Liver (tissue), 9 donors: ENCODE data around the gene STEEP1. TPM values are rescaled to one million over a fixed set of nuclear protein-coding genes. Genes with fewer than 3 reads are reported as not detected.

Source experiments
- DNase-seq: peaks from one replicate; pipeline ENCODE4 v3.0.0-alpha.2; 2017; ENCODE audit warnings: low spot score
- H3K27ac ChIP-seq, 2 donors: one replicate each; pipeline ENCODE4 v1.7.0; 2013; ENCODE audit warnings: inconsistent platforms in 2 of 2, low read length in 2 of 2, control low read depth in 1 of 2, low read depth in 1 of 2, mild to moderate bottlenecking in 1 of 2
- H3K27me3 ChIP-seq, 4 donors: one replicate each; pipeline versions ENCODE4 v1.6.1 to v1.7.0; 2013; ENCODE audit warnings: low read length in 3 of 4, inconsistent platforms in 1 of 4, mild to moderate bottlenecking in 1 of 4, moderate library complexity in 1 of 4; ENCODE audit not compliant: control insufficient read depth in 4 of 4, insufficient read depth in 4 of 4
- H3K36me3 ChIP-seq, 4 donors: one replicate each; pipeline versions ENCODE4 v1.6.1 to v1.7.0; 2013; ENCODE audit warnings: low read length in 3 of 4, mild to moderate bottlenecking in 3 of 4, low read depth in 1 of 4, moderate library complexity in 1 of 4; ENCODE audit not compliant: control insufficient read depth in 4 of 4, insufficient read depth in 3 of 4
- H3K4me1 ChIP-seq, 4 donors: one replicate each; pipeline versions ENCODE4 v1.6.1 to v1.7.0; 2013; ENCODE audit warnings: low read length in 3 of 4, mild to moderate bottlenecking in 3 of 4, moderate library complexity in 1 of 4; ENCODE audit not compliant: control insufficient read depth in 4 of 4, insufficient read depth in 4 of 4
- H3K4me3 ChIP-seq, 3 donors: one replicate each; pipeline versions ENCODE4 v1.6.1 to v1.7.0; 2013; ENCODE audit warnings: low read length in 3 of 3, control low read depth in 1 of 3, low read depth in 1 of 3, mild to moderate bottlenecking in 1 of 3
- H3K9ac ChIP-seq, 2 donors: one replicate each; pipeline ENCODE4 v1.7.0; 2013; ENCODE audit warnings: low read length in 2 of 2, mild to moderate bottlenecking in 2 of 2, moderate library complexity in 2 of 2, control low read depth in 1 of 2, low read depth in 1 of 2
- H3K9me3 ChIP-seq, 4 donors: one replicate each; pipeline versions ENCODE4 v1.6.1 to v1.7.0; 2013; ENCODE audit warnings: low read length in 3 of 4; ENCODE audit not compliant: control insufficient read depth in 4 of 4
- ATF3 ChIP-seq: IDR thresholded peaks from 2 replicates; pipeline ENCODE4 v1.6.1; 2016; ENCODE audit warnings: antibody characterized with exemption
- CTCF ChIP-seq: fragments of 150-350 bp; IDR thresholded peaks from 2 replicates; pipeline ENCODE4 v1.5.1; 2017; ENCODE audit warnings: improper control_type of control experiment, low read depth, low read length; ENCODE audit not compliant: missing input control
- EGR1 ChIP-seq, 2 donors: IDR thresholded peaks; 2 replicates each; pipeline ENCODE4 v1.6.1; 2016 to 2018; ENCODE audit warnings: antibody characterized with exemption in 2 of 2, low read depth in 2 of 2
- FOXA1 ChIP-seq: IDR thresholded peaks from 2 replicates; pipeline ENCODE4 v1.6.1; 2016; ENCODE audit warnings: antibody characterized with exemption
- FOXA2 ChIP-seq: IDR thresholded peaks from 2 replicates; pipeline ENCODE4 v1.6.1; 2016; ENCODE audit warnings: antibody characterized with exemption
- GABPA ChIP-seq, 2 donors: IDR thresholded peaks in 1 of 2; conservative IDR thresholded peaks in 1 of 2; 2 replicates each; pipeline ENCODE4 v1.6.1; 2016; ENCODE audit warnings: antibody characterized with exemption in 2 of 2, mild to moderate bottlenecking in 1 of 2, moderate library complexity in 1 of 2
- HNF4A ChIP-seq, 2 donors: conservative IDR thresholded peaks; 2 replicates each; pipeline ENCODE4 v1.6.1; 2016; ENCODE audit warnings: antibody characterized with exemption in 2 of 2, mild to moderate bottlenecking in 2 of 2
- HNF4G ChIP-seq: IDR thresholded peaks from 2 replicates; pipeline ENCODE4 v1.6.1; 2016; ENCODE audit warnings: antibody characterized with exemption
- JUND ChIP-seq, 2 donors: IDR thresholded peaks; 2 replicates each; pipeline ENCODE4 v1.6.1; 2016; ENCODE audit warnings: antibody characterized with exemption in 2 of 2
- MAX ChIP-seq: IDR thresholded peaks from 2 replicates; pipeline ENCODE4 v1.6.1; 2016; ENCODE audit warnings: antibody characterized with exemption
- NR2F2 ChIP-seq: IDR thresholded peaks from 2 replicates; pipeline ENCODE4 v1.6.1; 2016; ENCODE audit warnings: antibody characterized with exemption
- RAD21 ChIP-seq, 2 donors: IDR thresholded peaks; 2 replicates each; pipeline ENCODE4 v1.6.1; 2016; ENCODE audit warnings: antibody characterized with exemption in 2 of 2, mild to moderate bottlenecking in 2 of 2
- REST ChIP-seq: IDR thresholded peaks from 2 replicates; pipeline ENCODE4 v1.6.1; 2016; ENCODE audit warnings: antibody characterized with exemption, mild to moderate bottlenecking
- RXRA ChIP-seq, 2 donors: IDR thresholded peaks; 2 replicates each; pipeline ENCODE4 v1.6.1; 2017 to 2018; ENCODE audit warnings: antibody characterized with exemption in 2 of 2, mild to moderate bottlenecking in 1 of 2
- SP1 ChIP-seq: IDR thresholded peaks from 2 replicates; pipeline ENCODE4 v1.6.1; 2018; ENCODE audit warnings: antibody characterized with exemption, mild to moderate bottlenecking
- TAF1 ChIP-seq: conservative IDR thresholded peaks from 2 replicates; pipeline ENCODE4 v1.6.1; 2016; ENCODE audit warnings: antibody characterized with exemption, mild to moderate bottlenecking
- YY1 ChIP-seq: IDR thresholded peaks from 2 replicates; pipeline ENCODE4 v1.6.1; 2016; ENCODE audit warnings: antibody characterized with exemption, mild to moderate bottlenecking
- ZBTB33 ChIP-seq: IDR thresholded peaks from 2 replicates; pipeline ENCODE4 v1.6.1; 2016; ENCODE audit warnings: antibody characterized with exemption
- WGBS: extraction: QIAGEN DNeasy Blood & Tissue Kit; methylation state at CpG from one replicate; pipeline ENCODE4 v1.1.7; 2013; 5-methylcytosine and 5-hydroxymethylcytosine counted together
- polyA plus RNA-seq, 2 donors: library from polyadenylated mRNA; stranded (reverse) in 1 of 2; unstranded in 1 of 2; fragments of 200-250 nt in 1 of 2; fragments of >200 nt in 1 of 2; fragmentation: Nextera tagmentation in 1 of 2; extraction: Ambion mirVana in 1 of 2; gene quantifications; one replicate each; pipeline versions ENCODE4 v1.2.1 to v1.2.3, GENCODE V29; 2013 to 2015
- total RNA-seq, 2 donors: library from RNA; depleted of rRNA; stranded (reverse); fragments of >200 nt; gene quantifications; one replicate each; pipeline ENCODE4 v1.2.3, GENCODE V29; 2014
- donor health status: healthy.
- donor health status: healthy.
- donor health status: healthy.
- donor health status: healthy.
- donor health status: healthy.

STEEP1 gene
- total and polyA plus RNA-seq, 4 donors: 4.3 to 14.2 (median 10.2) TPM

- TF ChIP-seq RAD21 (IDR thresholded peaks at IDR 0.05): peak; percentile 92 to 96
- TF ChIP-seq CTCF: peak; percentile 79
- no peak for TF ChIP-seq JUND (IDR thresholded peaks at IDR 0.05)
- Histone ChIP-seq H3K4me3 (no peak overlapping the region), H3K9ac (no peak overlapping the region), H3K27ac (no peak overlapping the region), H3K36me3 (no peaks in the 10 kb centered on the region), H3K27me3 (no peaks in the 10 kb centered on the region), H3K9me3 (no peaks in the 10 kb centered on the region), H3K4me1 (peaks cover 0 to 6% (median 2%) of the 10 kb centered on the region in 4 donors)
- peak; percentile 39 for DNase-seq
- WGBS: 37% methylated on average over 14 of the region's 14 CpGs
Measured at GRCh38 chrX:119512146-119512800, 52.9 kb downstream of the STEEP1 start.

- WGBS: 75% methylated on average over 6 of the region's 6 CpGs
- H3K9me3 ChIP-seq: no peaks in the 10 kb centered on the region
- no peaks in the 10 kb centered on the region for H3K27me3 ChIP-seq
- no peak overlapping the region for H3K4me3 ChIP-seq
- peaks cover 8 to 39% (median 27%) of the 10 kb centered on the region in 4 donors for H3K4me1 ChIP-seq
- no peak overlapping the region for H3K27ac ChIP-seq
- H3K9ac ChIP-seq: no peak overlapping the region
- DNase-seq: no peak
- no peaks in the 10 kb centered on the region for H3K36me3 ChIP-seq
- TF ChIP-seq GABPA (IDR thresholded peaks at IDR 0.05 in 1 of 2, conservative IDR thresholded peaks at IDR 0.05 in 1 of 2) (no peak), REST (no peak), YY1 (no peak), JUND (IDR thresholded peaks at IDR 0.05) (no peak), EGR1 (IDR thresholded peaks at IDR 0.05; ENCODE audit: low read depth in 2 of 2) (no peak), RAD21 (IDR thresholded peaks at IDR 0.05) (no peak), MAX (no peak), SP1 (no peak), NR2F2 (no peak), HNF4A (conservative IDR thresholded peaks at IDR 0.05) (no peak), FOXA2 (no peak), ATF3 (no peak), ZBTB33 (no peak), RXRA (IDR thresholded peaks at IDR 0.05) (no peak), HNF4G (no peak), FOXA1 (no peak), TAF1 (no peak), CTCF (no peak)
Measured at GRCh38 chrX:119507206-119507605, 58.0 kb downstream of the STEEP1 start.
